Endometrium (tissue), 2 donors: ENCODE results near the gene OOSP2.

Experiments used
- FAIRE-seq: peaks from 2 replicates; lab custom pipeline; 2012; peaks lifted over from hg19 to GRCh38; lab: Jason Lieb, UNC
- donor health status: control.
- donor health status: control.

The OOSP2 gene

DNA sequence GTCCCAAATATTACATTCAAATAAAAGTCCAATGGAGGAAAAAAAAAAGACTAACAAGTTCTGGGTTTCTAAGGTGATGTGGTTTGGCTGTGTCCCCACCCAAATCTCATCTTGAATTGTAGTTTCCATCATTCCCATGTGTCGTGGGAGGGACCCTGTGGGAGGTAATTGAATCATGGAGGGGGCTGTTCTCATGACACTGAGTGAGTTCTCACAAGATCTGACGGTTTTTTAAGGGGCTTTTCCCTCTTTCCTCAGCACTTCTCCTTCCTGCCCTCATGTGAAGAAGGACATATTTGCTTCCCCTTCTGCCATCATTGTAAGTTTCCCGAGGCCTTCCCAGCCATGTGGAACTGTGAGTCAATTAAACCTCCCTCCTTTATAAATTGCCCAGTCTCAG lies 40.3 kb downstream of the OOSP2 start:
- FAIRE-seq: no peak

GRCh38 chr11:60084631-60085273 lies 44.5 kb downstream of the OOSP2 start:
- no peak for FAIRE-seq

GRCh38 chr11:60085909-60086308 lies 45.7 kb downstream of the OOSP2 start:
- FAIRE-seq: no peak

GRCh38 chr11:60087239-60087638 lies 47.0 kb downstream of the OOSP2 start:
- no peak for FAIRE-seq

DNA sequence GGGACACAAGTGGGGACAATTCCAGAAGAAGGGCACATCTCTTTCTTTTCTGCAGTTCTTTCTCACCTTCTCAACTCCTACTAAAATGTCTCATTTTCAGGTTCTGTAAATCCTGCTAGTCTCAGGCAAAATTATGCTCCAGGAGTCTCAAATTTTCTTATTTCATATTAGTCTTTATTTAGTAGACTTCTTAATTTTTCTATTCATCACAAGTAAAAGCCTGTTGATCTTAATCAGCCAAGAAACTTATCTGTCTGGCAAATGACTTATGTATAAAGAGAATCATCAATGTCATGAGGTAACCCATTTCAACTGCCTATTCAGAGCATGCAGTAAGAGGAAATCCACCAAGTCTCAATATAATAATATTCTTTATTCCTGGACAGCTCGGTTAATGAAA lies 48.2 kb downstream of the OOSP2 start, which contains the start of gene MS4A2:
MS4A2 (plus strand) TSS at position 301 of the 400 bp plus-strand sequence. CDS start 102 bp downstream, outside the sequence.
- FAIRE-seq: no peak

DNA sequence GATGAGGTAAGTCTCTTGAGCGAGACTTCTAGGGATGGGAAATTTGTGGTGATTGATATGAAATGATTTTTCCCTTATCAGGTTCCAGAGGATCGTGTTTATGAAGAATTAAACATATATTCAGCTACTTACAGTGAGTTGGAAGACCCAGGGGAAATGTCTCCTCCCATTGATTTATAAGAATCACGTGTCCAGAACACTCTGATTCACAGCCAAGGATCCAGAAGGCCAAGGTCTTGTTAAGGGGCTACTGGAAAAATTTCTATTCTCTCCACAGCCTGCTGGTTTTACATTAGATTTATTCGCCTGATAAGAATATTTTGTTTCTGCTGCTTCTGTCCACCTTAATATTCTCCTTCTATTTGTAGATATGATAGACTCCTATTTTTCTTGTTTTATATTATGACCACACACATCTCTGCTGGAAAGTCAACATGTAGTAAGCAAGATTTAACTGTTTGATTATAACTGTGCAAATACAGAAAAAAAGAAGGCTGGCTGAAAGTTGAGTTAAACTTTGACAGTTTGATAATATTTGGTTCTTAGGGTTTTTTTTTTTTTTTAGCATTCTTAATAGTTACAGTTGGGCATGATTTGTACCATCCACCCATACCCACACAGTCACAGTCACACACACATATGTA lies 55.4 kb downstream of the OOSP2 start:
- no peak for FAIRE-seq

- FAIRE-seq: no peak
These were observed 57.0 kb downstream of the OOSP2 start for GRCh38 chr11:60097189-60097588.
